HL-60/S4 treated with phorbol 12-myristate 13-acetate at 8.2 ng/mL for 4 days and 3 days (cell line): ENCODE data around the gene RANBP9.

Experiments used
- in situ Hi-C: fragments of 300-500 bp; cut with MboI; formaldehyde crosslinking; loops from 2 replicates; pipeline ENCODE4 v1.15.0; 2022; ENCODE audit warnings: low sequenced_read_pairs

Gene RANBP9

DNA sequence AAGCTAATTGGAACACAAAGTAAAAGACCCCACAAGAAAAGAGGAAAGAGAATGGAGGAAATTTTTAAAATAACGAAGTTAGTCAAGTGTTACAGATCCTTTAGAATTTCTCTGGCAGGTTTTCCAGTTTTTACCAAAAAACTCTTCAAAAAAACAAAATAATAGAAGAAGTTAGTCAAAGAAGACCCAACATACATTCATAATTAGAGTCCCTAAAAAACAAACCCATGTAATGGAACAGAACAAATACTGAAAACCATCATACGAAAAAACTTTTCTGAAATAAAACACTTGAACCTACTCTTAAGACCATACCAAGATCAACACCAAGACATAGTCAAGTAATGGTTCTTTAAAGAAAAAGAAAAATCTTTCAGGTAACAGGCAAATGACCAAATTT, 31.6 kb downstream of the RANBP9 start:
- in situ Hi-C loops: no loop called here

DNA sequence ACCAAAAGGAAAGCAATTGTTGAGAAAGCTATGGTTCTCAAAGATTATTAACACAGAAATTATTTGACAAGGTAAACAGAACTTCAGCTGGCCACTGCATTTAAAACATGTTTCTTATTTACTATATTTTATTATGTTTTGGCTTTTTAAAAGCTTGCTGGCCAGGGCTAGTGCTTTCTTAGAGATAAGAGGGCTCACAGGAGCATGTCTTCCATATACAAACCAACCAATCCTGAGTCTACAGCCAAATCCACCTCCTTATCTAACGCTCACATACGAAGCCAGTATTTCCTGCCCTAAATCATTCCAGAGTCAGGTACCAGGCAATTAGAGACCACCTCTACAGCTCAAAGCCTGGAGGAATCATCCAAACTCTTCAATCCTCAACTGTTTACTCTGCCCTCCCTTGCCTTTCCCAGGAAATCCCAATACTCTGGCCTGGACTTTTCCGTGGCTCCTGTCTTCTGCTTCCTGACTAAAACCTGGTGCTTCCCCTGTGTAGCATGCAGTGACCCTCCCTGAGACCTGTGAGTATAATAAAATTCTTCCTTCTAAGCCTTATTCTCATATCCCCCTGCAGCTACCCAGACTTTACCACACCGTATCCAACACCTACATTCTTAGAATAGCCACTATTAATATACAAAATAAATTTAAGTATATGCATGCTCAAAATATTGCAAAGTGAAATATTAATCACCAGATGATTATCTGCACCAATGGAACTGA, 33.2 kb downstream of the RANBP9 start:
- in situ Hi-C loops: no loop called here

GRCh38 chr6:13677878-13678254, 33.8 kb downstream of the RANBP9 start:
- in situ Hi-C loops: no loop called here

GRCh38 chr6:13676551-13677156, 35.0 kb downstream of the RANBP9 start:
- in situ Hi-C loops: no loop called here

- in situ Hi-C loops: no loop called here
Observed at GRCh38 chr6:13674533-13675190, 37.0 kb downstream of the RANBP9 start.

DNA sequence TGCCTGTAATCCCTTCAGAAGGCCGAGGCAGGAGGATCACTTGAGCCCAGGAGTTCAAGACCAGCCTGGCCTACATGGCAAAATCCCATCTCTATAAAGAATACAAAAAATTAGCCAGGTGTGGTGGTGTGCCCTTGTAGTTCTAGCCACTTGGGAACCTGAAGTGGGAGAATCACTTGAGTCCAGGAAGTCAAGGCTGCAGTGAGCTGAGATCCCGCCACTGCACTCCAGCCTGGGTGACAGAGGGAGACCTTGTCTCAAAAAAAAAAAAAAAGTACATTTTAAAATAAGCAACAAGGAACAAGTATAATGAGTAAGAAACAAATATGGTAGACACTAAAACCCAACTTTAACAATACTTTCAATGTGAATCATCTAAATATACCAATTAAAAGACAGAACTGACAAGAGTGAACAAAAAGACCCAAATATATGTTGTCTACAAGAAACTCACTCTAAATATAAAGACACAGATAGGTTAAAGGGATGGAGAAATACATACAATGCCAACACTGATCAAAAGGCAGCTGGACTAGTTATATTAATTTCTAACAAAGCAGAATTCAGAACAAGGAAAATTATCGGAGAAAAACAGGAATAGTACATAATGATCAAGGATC, 37.7 kb downstream of the RANBP9 start:
- in situ Hi-C loops: no loop called here

GRCh38 chr6:13673368-13673767, 38.3 kb downstream of the RANBP9 start:
- in situ Hi-C loops: no loop called here

DNA sequence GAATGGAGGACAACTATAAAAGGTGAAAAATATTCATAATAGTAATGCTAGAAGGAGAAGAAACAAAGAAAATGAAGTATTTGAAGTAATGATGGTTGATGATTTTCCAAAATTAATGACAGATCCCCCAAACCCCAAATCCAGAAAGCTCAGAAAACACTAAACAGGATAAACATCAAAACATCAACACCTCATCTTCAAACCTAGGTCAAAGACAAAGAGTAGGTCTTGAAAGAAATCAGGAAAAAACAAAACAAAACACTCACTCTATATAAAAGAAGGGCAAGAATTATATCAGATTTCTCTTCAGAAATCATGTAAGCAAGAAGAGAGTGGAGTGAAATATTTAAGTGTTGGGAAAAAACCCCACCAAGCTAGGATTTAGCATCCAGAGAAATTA, 38.7 kb downstream of the RANBP9 start:
- in situ Hi-C loops: no loop called here

GRCh38 chr6:13671548-13672127, 40.0 kb downstream of the RANBP9 start:
- in situ Hi-C loops: no loop called here

DNA sequence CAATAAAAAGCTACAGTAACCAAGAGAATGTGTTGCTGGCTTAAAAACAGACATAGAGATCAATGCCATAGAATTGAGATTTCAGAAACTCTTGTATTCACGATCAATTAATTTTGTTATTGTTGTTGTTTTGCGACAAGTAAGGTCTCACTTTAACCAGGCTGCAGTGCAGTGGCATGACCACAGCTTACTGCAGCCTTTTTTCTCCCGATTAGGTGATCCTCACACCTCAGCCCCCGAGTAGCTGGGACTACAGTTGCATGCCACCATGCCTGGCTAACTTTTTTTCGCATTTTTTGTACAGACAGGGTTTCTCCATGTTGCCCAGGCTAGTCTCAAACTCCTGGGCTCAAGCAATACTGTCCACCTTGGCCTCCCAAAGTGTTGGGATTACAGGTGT, 42.2 kb downstream of the RANBP9 start:
- in situ Hi-C loops: no loop called here

DNA sequence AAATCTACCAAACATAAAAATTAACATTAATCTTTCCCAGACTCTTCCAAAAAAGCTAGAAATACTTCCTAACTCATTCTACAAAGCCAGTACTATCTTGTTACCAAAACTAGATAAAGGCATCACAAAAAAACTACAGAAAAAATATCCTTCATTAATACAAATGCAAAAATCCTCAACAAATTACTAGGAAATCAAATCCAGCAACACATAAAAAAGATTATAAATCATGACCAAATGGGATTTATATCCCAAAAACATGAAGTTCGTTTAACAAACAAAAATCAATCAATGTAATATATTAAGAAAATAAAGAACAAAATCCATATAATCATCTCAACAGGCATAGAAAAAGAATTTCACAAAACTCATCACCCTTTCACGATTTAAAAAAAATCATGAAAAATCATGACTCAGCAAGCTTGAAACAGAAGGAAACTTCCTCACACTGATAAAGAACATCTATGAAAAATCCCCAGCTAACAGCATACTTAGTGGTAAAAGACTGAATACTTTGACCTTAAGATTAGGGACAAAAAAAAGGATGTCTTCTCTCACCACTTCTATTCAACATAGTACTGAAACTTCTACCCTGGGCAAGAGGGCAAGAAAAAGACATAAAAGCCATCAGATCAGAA, 43.2 kb downstream of the RANBP9 start:
- in situ Hi-C loops: no loop called here

DNA sequence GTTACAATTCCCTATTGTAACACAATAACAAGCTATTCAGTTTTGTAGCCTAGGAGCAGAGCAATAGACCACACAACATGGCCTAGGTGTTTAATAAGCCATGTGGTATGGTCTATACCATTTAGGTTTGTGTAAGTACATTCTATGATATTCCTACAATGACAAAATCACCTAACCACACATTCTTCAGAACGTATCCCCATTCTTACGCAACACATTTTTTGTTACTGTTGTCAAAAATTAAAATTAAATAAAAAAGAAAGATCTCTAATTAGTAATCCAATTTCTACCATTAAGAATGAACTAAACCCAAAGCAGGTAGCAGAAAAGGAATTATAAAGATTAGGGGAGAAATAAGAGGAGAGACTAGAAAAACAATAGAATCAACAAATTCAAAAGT, 44.0 kb downstream of the RANBP9 start:
- in situ Hi-C loops: no loop called here

DNA sequence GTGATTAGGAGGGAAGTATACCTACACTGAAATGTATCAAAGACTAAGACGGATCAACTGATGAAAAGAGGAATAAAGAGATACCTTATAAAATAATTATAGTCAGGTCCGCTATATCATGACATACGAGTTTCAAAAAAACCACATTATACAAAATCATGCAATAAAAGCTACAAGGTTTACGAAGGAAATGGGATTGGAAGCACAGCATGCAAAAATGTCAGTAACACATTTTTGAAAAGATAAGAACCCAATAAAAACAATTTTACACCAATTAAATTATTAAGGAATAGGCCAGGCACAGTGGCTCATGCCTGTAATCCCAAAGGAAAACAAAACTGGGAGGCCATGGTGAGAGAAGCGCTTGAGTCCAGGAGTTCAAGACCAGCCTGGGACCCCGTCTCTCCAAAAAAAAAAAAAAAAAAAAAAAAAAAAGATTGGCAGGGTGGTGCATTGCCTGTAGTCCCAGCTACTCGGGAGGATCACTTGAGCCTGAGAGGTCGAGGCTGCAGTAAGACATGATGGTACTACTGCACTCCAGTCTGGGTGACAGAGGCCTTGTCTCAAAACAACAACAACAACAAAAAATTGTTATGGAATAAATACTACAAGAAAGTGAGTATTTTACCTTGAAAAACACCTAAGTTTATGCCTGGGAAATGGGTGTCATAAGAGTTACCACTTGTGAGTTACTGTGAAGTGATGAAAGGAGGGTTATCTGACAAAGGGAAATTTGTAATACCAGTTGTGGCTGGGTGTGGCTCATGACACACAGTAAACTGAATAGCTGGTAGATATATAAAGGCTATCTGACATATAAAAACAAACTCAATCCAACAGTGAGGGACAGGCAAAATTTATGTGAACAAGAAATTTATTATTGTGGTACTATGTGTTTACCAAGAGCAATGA, 45.2 kb downstream of the RANBP9 start:
- in situ Hi-C loops: no loop called here

GRCh38 chr6:13664703-13665352, 46.8 kb downstream of the RANBP9 start:
- in situ Hi-C loops: no loop called here

DNA sequence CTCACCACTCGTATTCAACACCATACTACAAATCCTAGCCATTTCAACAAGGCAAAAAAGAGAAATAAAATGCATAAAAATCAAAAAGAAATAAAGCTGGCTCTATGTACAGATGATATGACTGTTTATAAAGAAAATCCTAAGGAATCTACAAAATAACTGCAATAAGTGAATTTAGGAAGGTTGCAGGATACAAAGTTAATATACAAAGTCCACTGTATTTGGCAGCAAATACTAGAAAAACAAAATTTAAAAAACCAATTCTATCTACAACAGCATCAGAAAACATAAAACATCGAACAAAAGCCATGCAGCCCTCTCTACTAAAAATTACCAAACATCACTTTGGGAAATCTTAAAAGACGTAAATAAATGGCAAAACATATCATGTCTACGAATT, 47.6 kb downstream of the RANBP9 start:
- in situ Hi-C loops: no loop called here

DNA sequence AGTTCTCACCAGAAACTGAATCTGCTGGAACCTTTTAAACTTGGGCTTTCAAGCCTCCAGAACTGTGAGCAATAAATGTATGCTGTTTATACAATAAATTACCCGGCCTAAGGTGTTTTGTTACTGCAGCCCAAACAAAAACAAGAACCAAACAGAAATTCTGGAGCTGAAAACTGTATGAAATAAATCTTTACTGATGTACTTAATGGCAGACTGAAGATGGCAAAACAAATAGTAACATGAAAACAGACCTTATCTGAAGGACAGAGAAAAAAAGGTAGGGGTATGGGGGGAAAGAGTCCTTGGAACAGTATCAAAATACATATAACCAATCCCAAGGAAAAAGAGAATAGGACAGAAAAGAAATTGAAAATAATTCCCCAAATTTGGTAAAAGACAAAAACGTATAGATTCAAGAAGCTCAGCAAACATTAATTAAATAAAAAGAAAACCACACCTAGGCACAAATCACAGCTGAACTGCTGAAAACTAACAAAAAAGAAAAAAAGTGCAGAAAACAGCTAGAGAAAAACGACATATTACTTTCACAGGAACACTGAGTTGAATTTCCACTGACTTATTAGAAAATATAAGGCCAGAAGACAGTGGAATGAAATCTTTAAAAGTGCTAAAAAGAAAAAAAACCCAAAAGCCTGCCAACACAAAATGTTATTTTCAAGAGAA, 48.8 kb downstream of the RANBP9 start:
- in situ Hi-C loops: no loop called here

DNA sequence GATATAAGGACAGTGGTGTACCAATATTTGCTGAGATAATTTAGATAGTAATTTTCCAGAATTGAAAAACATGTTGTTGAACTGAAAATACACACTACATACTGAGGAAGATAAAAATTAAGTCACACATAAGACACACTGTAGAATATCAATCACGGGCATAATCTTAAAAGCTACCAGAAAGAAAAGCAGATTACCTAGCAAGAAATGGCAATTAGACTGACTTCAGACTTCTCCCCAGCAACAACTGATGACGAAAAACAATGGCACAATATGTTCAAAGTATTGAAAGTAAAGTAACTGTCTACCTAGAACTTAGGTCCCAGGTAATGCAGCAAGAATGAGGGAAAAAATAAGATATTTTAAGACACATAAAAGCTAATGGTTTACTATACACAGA, 50.0 kb downstream of the RANBP9 start:
- in situ Hi-C loops: no loop called here

- in situ Hi-C loops: no loop called here
Observed at GRCh38 chr6:13660893-13661292, 50.7 kb downstream of the RANBP9 start.

DNA sequence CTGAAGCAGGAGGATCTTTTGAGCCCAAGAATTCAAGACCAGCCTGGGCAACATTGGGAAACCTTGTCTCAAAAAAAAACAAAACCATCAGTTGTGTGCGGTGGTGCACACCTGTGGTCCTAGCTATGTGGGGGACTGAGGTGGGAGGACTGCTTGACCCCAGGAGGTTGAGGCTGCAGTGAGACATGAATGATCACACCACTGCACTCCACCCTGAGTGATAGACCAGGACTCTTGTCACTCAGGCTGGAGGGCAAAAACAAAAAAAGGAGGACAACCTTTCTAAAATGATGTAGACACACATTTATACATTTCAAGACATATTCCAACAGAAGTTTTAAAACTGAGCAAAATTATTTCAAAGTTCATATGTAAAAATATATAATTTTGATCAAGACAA, 51.4 kb downstream of the RANBP9 start:
- in situ Hi-C loops: no loop called here
